IPS DF 19.7 (cell line): ENCODE results near the gene NKX6-1.

Experiments
- DNase-seq: peaks from one replicate; pipeline ENCODE4 v3.0.0-alpha.2; 2013; ENCODE audit warnings: low read depth, low spot score

Gene NKX6-1

DNA sequence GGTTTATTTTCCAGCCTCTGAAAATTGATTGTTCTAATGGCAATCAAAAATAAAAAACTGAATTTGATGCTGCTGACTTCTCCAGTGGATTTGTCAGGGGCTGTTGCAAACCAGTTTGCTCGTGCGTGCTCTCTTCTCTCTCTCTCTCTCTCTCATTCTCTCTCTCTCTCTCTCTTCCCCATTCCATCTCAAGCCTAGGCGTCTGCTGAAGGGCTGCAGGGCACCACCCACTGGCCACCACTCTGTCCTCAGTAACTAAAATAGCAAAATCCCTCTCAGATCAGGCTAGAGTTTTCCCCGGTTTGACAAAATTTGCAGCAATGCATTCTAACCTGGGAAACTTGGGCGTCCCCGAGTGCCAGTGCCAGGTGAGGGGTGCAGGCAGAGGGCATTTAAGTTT lies 19.4 kb downstream of the NKX6-1 start:
- no peak for DNase-seq

DNA sequence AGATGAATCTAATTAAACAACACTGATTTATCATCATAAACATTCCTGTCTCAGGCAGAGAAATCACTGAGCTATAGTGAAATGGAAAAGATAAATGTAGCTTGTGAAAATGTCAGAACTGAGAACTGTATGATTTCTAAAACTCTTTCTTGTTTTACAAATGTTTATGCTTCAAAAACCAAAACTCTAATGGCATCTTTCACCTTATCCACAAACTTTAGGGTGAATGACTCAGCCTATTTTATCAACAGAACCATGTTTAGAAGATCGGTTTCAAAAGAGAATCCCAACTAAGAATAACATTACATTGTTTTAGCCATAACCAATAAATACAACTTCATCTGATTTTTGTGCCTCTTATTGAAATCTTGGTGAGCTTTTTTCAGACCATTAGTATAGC lies 21.4 kb downstream of the NKX6-1 start:
- DNase-seq: no peak

DNA sequence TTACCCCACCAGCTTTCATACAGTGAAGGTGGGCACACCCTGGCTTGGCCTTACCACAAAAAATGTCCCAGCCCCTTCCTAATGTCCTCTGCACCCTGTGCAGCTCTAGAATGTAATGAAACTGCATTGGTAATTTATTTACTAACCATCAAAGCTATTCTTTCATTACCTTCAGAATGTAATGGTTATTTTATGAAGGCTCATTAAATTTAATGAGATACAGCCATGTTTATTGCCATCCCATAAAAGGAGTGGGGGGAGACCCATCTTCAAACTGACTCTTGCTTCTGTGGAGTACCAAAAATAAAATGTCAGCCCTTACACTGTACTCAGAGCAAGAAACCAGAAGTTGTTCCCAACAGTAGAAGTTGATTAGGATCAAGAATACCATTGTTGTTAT lies 25.0 kb downstream of the NKX6-1 start:
- DNase-seq: no peak

DNA sequence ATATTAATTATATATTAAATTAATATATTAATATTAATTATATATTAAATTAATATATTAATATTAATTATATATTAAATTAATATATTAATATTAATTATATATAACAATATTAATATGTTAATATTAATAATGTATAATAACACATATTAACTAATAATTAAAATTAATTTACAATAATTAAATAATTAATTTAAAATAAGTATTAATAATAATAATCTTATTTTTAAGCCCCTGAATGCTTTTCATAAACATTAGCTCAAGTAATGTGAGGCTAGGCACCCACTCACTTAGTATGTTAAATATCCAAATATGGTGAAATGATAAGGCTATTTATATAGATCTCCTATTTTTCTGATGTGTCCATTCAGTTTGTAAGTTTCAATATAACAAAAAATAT lies 26.9 kb downstream of the NKX6-1 start:
- no peak for DNase-seq

DNA sequence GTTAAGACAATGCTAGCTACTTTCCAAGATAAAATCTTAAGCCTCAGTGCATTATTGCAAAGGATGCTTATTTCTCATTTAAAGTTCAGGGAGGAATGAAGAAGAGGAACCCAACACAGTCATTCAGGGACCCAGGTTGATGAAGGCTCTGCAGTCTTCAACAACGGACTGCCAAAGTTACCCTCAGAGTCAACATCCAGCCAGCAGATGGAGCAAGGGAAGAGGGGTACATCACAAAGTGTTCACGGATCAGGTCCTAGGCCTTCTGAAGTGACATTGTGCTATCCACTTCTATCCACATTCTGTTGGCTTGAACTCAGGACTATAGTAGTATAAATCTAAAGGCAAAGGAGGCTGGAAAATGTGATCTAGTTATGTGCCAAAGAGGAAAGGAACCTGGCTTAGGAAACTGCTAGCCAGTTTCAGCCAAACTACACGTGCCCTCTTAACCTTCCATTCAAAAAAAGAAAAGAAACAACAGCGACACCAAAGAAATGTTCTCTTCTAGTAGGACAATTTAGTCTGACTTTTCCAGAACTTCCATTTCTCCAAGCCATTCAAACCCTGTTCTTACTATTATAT lies 28.8 kb downstream of the NKX6-1 start:
- no peak for DNase-seq

DNA sequence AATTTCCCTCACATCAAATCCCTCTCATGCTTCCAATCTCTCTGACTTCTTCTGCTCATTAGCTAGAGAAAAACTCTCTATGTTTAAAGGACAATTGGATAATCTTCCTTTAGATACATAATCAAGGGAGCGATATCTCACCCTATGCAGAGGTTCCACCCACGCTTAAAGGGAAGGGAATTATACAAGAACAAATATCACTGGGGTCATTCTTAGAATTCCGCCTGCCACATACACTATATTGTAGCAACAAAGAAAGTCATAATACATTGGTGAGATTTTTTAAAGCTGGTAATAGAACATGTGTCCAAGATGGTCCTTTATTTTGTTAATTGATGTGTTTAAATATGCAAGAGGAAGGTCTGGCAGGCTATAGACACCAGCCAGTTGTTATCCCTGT lies 31.5 kb downstream of the NKX6-1 start:
- no peak for DNase-seq

DNA sequence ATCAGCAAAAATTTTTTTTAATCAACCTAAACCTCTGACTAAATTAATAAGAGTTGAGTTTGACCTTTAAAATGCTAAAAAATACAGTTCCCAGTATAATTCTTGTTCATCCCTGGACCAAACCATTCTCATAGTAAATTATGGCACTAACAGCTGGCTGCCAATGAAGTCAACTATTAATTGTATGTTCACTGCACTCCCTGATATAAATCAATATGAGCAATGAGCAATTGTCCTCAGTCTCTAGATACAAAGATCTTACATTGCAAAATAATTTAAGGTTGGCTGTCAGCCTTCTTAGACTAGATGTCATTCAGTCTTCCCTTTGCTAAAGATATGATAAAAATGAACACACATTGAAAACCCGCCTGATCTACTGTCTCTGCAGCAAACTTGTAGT lies 39.3 kb downstream of the NKX6-1 start:
- DNase-seq: no peak

DNA sequence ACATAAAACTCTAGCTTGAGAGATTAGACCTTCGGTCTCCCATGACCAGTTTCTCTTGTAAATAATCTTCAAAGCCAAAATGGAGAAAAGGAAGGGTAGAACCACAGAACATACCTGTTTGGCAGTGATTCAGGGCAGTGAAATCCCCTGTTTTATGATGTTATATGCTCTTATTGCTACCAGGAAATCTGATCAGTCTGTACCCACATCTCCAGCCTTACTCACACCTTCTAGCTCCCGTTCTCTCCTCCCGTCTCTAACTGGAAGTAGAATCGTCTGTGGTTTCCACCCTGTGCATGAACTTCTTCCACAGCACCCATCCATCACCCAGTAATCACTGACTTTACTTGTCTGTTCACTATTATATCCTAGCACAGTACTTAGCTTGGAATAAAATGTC lies 42.9 kb downstream of the NKX6-1 start:
- DNase-seq: no peak

DNA sequence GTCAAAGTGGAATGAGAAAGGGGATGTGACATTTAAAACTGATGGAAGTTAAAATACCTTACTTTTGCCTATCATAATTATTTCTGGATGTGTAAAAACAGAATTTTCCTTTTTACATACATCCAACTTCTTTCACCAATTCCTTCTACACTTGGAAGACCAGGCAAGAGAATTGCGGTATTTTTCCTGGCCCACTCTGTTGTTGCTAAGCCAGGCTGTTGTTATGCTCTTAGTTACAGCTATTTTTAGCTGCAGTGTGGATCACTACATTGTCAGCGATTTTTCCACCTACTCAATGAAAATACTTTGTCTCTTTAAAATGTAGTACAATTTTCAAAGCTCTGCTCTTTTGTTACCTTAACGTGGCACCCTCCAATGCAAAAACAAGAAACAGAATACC lies 43.4 kb downstream of the NKX6-1 start:
- no peak for DNase-seq

DNA sequence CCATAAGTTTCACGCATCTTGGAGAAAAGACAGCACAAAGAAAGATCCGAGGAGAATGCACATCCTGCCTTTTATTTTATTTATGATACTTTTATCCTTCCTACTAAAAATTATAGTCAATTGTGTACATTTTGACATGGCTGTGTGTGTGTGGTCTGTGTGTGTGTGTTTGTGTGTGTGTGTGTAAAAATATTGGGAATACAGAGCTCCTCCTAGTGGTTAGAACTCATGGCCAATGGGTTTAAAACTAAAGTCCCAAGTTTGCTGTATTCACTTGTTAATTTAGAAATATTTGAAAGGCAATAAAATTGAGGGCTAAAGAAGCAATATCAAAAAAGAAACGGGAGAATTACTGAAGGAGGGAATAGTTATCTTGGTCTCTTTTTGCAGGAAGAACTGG lies 47.5 kb downstream of the NKX6-1 start:
- no peak for DNase-seq

DNA sequence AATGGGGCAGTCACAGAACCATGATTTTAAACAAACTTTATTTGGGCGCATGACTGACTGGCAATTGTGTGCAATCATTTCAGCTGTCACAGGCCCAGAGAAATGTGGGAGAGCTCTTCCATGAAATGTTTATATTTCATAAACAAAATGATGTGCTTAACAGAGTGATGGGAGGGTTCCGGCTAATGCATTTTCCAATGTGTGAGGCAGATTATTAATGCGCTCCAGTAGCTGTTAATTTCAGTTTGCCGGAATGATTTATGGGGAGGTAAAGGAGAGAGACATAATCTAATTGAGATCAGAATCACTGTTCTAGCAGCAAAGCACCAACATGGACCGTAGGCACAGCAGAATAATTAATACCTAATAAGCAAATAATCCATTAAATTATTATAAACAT lies 55.6 kb downstream of the NKX6-1 start:
- no peak for DNase-seq

DNA sequence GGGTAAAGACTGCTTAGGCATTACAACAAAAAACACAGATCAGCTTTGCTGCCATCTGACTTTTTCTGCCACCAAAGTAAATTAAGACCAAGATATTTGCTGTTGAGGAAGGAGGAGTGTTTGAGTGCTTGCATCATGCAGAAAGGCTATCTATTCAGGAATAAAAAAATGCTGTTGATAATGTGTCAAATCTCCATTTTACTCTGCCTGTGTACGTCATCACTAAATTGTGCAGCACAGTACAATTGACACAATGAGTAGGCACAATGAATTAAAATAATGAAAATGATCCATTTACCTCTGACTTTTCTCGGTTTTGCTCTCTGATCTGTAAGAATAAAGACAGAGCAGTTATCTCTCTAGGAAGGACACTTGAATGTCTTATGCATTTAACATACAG lies 56.3 kb downstream of the NKX6-1 start:
- DNase-seq: no peak
